ENCODE measurements around the gene GPR150. TPM values are rescaled to one million over a fixed set of nuclear protein-coding genes. Genes with fewer than 3 reads are reported as not detected.
A peak's percentile ranks its signal among the peaks of the same experiment; 100 is the strongest.

GPR150 gene
- total RNA-seq, 1 donor from 2014 or later: 0.14 TPM

- TF ChIP-seq CTCF (IDR thresholded peaks at IDR 0.05; ENCODE audit: insufficient read depth, low read depth, low read length) (no peak), EZH2 (IDR thresholded peaks at IDR 0.05; ENCODE audit: insufficient read depth, low read length) (no peak)
- no peaks in the 10 kb centered on the region for H4K20me1 ChIP-seq (ENCODE audit: insufficient read depth, low read length)
- H3K4me3 ChIP-seq (ENCODE audit: insufficient read depth, low read depth, low read length): no peak overlapping the region
- no peak for DNase-seq (ENCODE audit: low read depth)
- H3K4me2 ChIP-seq (ENCODE audit: low read length): no peak overlapping the region
- H3K36me3 ChIP-seq (ENCODE audit: insufficient read depth, low read length): no peaks in the 10 kb centered on the region
- no peaks in the 10 kb centered on the region for H3K79me2 ChIP-seq (ENCODE audit: insufficient read depth, low read length)
- no peak overlapping the region for H2AFZ ChIP-seq (ENCODE audit: low read depth, low read length)
- no peak overlapping the region for H3K9ac ChIP-seq (ENCODE audit: low read length)
- H3K4me1 ChIP-seq (ENCODE audit: insufficient read depth, low read length): peaks cover 12% of the 10 kb centered on the region
- no peaks in the 10 kb centered on the region for H3K9me3 ChIP-seq (ENCODE audit: insufficient read depth, low read depth, low read length)
- no peak for FAIRE-seq
- Mint-ChIP-seq H3K27me3 (ENCODE audit: low read depth, unreplicated experiment) (no peaks in the 10 kb centered on the region), H3K36me3 (ENCODE audit: low read depth, unreplicated experiment) (no peaks in the 10 kb centered on the region), H3K9me3 (ENCODE audit: unreplicated experiment) (no peaks in the 10 kb centered on the region), H3K4me1 (ENCODE audit: low read depth, unreplicated experiment) (peaks cover 16% of the 10 kb centered on the region), H3K27ac (ENCODE audit: unreplicated experiment) (no peak overlapping the region), H3K4me3 (ENCODE audit: unreplicated experiment) (no peak overlapping the region)
- no peaks in the 10 kb centered on the region for H3K27me3 ChIP-seq (ENCODE audit: insufficient read depth, low read length)
- H3K27ac ChIP-seq (ENCODE audit: low read depth, low read length): no peak overlapping the region
Measured at GRCh38 chr5:95595289-95595931, 24.5 kb upstream of the GPR150 start.

- Mint-ChIP-seq H3K27me3 (ENCODE audit: low read depth, unreplicated experiment) (no peaks in the 10 kb centered on the region), H3K27ac (ENCODE audit: unreplicated experiment) (no peak overlapping the region), H3K36me3 (ENCODE audit: low read depth, unreplicated experiment) (no peaks in the 10 kb centered on the region), H3K9me3 (ENCODE audit: unreplicated experiment) (no peaks in the 10 kb centered on the region), H3K4me3 (ENCODE audit: unreplicated experiment) (no peak overlapping the region), H3K4me1 (ENCODE audit: low read depth, unreplicated experiment) (no peaks in the 10 kb centered on the region)
- H3K27ac ChIP-seq (ENCODE audit: low read depth, low read length): no peak overlapping the region
- H3K9me3 ChIP-seq (ENCODE audit: insufficient read depth, low read depth, low read length): no peaks in the 10 kb centered on the region
- H3K36me3 ChIP-seq (ENCODE audit: insufficient read depth, low read length): no peaks in the 10 kb centered on the region
- no peak overlapping the region for H2AFZ ChIP-seq (ENCODE audit: low read depth, low read length)
- H3K79me2 ChIP-seq (ENCODE audit: insufficient read depth, low read length): no peaks in the 10 kb centered on the region
- no peak for FAIRE-seq
- no peak overlapping the region for H3K4me2 ChIP-seq (ENCODE audit: low read length)
- H4K20me1 ChIP-seq (ENCODE audit: insufficient read depth, low read length): no peaks in the 10 kb centered on the region
- H3K4me3 ChIP-seq (ENCODE audit: insufficient read depth, low read depth, low read length): no peak overlapping the region
- no peak for DNase-seq (ENCODE audit: low read depth)
- TF ChIP-seq CTCF (IDR thresholded peaks at IDR 0.05; ENCODE audit: insufficient read depth, low read depth, low read length): no peak
- TF ChIP-seq EZH2 (IDR thresholded peaks at IDR 0.05; ENCODE audit: insufficient read depth, low read length): no peak
- H3K4me1 ChIP-seq (ENCODE audit: insufficient read depth, low read length): no peaks in the 10 kb centered on the region
- H3K9ac ChIP-seq (ENCODE audit: low read length): no peak overlapping the region
- H3K27me3 ChIP-seq (ENCODE audit: insufficient read depth, low read length): no peaks in the 10 kb centered on the region
Measured at GRCh38 chr5:95599252-95599651, 20.6 kb upstream of the GPR150 start.

- Mint-ChIP-seq H3K27me3 (ENCODE audit: low read depth, unreplicated experiment) (no peaks in the 10 kb centered on the region), H3K4me3 (ENCODE audit: unreplicated experiment) (no peak overlapping the region), H3K4me1 (ENCODE audit: low read depth, unreplicated experiment) (no peaks in the 10 kb centered on the region), H3K9me3 (ENCODE audit: unreplicated experiment) (no peaks in the 10 kb centered on the region), H3K27ac (ENCODE audit: unreplicated experiment) (no peak overlapping the region), H3K36me3 (ENCODE audit: low read depth, unreplicated experiment) (no peaks in the 10 kb centered on the region)
- Histone ChIP-seq H3K4me3 (ENCODE audit: insufficient read depth, low read depth, low read length) (no peak overlapping the region), H3K27me3 (ENCODE audit: insufficient read depth, low read length) (no peaks in the 10 kb centered on the region), H3K9me3 (ENCODE audit: insufficient read depth, low read depth, low read length) (no peaks in the 10 kb centered on the region), H3K9ac (ENCODE audit: low read length) (no peak overlapping the region), H3K27ac (ENCODE audit: low read depth, low read length) (no peak overlapping the region), H3K4me2 (ENCODE audit: low read length) (no peak overlapping the region), H3K79me2 (ENCODE audit: insufficient read depth, low read length) (no peaks in the 10 kb centered on the region), H3K4me1 (ENCODE audit: insufficient read depth, low read length) (no peaks in the 10 kb centered on the region), H4K20me1 (ENCODE audit: insufficient read depth, low read length) (no peaks in the 10 kb centered on the region), H3K36me3 (ENCODE audit: insufficient read depth, low read length) (no peaks in the 10 kb centered on the region), H2AFZ (ENCODE audit: low read depth, low read length) (no peak overlapping the region)
- TF ChIP-seq EZH2 (IDR thresholded peaks at IDR 0.05; ENCODE audit: insufficient read depth, low read length) (no peak), CTCF (IDR thresholded peaks at IDR 0.05; ENCODE audit: insufficient read depth, low read depth, low read length) (no peak)
- DNase-seq (ENCODE audit: low read depth) (peak; percentile 46), FAIRE-seq (peak; percentile 37)
Measured at GRCh38 chr5:95600557-95600956, 19.3 kb upstream of the GPR150 start.

Measured in astrocyte (in vitro differentiated cells and primary cell).